Astrocyte of the spinal cord (primary cell): ENCODE measurements around the gene PRPF19.
A peak's percentile ranks its signal among the peaks of the same experiment; 100 is the strongest.

Experiments used
- DNase-seq: peaks from one replicate; pipeline ENCODE4 v3.0.0; 2011; ENCODE audit warnings: low read depth, low spot score
- H3K4me3 ChIP-seq: 2 replicates; pipeline ENCODE4 v1.5.1; 2011; ENCODE audit warnings: low read depth, mild to moderate bottlenecking, low read length, moderate library complexity
- CTCF ChIP-seq: IDR thresholded peaks from 2 replicates; pipeline ENCODE4 v1.5.1; 2012; ENCODE audit warnings: low read depth, mild to moderate bottlenecking, low read length, inconsistent platforms
- in situ Hi-C: cut with HindIII; loops from 2 replicates; pipeline ENCODE4 v1.10.0; 2017; ENCODE audit warnings: low sequenced_read_pairs

The PRPF19 gene

GRCh38 chr11:60906132-60906972 lies at the start of gene PRPF19:
TSS of gene PRPF19 (minus strand) at chr11:60906585. CDS start at chr11:60906382, 203 bp downstream.
- peak; percentile 97 for DNase-seq
- in situ Hi-C loops = no loop called here
- H3K4me3 ChIP-seq = peak within 1 kb of the TSS; percentile 72
- TF ChIP-seq CTCF = no peak

DNA sequence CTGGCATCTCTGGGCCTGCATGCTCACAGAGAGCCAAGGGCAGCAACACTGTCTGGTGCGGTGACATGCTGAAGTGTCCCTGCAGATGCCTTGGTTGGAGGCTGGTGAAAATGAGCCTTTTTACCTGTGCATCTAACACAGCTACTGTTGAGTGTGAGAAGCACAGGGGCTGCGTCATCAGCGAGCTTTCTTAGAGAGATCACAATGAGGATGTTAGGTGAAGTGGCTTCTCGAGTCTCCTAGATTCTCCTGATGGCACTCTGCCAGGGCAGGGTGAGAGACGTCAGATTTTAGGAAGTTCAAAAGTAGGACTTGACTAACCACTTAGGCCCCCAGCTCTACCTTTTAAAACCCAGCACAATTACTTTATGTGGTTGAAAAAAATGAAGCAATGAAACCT lies 49.2 kb upstream of the PRPF19 start:
- no peak for DNase-seq
- in situ Hi-C loops = no loop called here
- no peak overlapping the region for H3K4me3 ChIP-seq
- TF ChIP-seq CTCF = no peak

DNA sequence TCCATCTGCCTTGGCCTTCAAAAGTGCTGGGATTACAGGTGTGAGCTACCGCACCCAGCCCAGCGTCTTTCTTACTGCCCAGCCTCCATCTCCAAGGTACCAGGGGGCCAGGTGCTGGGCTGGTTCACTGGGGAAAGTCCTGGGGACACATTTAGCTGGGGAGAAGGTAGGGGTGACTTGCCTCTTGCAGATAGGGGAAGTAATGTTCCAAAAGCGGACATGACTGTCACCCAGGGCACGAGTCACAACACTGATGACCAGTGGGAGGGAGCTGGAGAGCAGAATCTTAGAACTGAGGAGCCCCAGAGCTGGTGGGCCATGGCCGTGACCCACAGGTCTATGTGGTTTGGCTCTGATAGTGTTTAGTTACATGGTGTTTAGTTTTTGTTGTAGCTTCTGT lies 48.0 kb upstream of the PRPF19 start:
- in situ Hi-C loops = no loop called here
- DNase-seq = no peak
- H3K4me3 ChIP-seq = no peak overlapping the region
- no peak for TF ChIP-seq CTCF

- H3K4me3 ChIP-seq = no peak overlapping the region
- in situ Hi-C loops = no loop called here
- DNase-seq = no peak
- no peak for TF ChIP-seq CTCF
Measured at GRCh38 chr11:60953781-60954180, 47.4 kb upstream of the PRPF19 start.

DNA sequence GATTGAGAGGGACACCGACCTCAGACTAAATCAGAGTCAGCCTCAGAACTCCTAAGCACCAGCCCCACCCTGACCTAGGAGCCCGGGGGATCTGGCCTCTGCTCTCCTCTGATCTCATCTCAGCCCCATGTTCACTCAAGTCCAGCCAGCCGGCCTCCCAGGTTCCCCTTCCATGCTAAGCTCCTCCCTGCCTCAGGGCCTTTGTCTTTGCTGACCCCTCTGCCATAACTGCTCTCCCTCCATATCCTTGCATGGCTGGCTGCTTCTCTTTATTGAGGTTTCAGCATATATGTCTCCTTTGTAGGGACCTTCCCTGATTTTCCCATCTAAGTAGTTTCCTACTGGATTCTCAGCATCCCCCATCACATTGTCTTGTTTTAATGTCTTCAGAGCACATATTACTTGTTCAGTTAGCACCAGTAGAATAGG lies 46.4 kb upstream of the PRPF19 start:
- H3K4me3 ChIP-seq = no peak overlapping the region
- TF ChIP-seq CTCF = no peak
- in situ Hi-C loops = no loop called here

GRCh38 chr11:60951904-60952741 lies 45.7 kb upstream of the PRPF19 start, which contains the start of gene SLC15A3:
TSS of gene SLC15A3 (minus strand) at chr11:60952176. CDS start at chr11:60951551, 625 bp downstream.
- H3K4me3 ChIP-seq = no peak within 1 kb of the TSS
- in situ Hi-C loops = no loop called here
- no peak for TF ChIP-seq CTCF
- no peak for DNase-seq

More for the DNA sequence above, 46.4 kb upstream of the PRPF19 start:
- DNase-seq = no peak
